NCI-H2081 (cell line): Measurements from ENCODE around the gene KCND3.

ENCODE experiments used
- DNase-seq, 2 experiments: peaks; one replicate each; lab custom pipeline; 2025; lab: John Stamatoyannopoulos, UW

KCND3 gene

DNA sequence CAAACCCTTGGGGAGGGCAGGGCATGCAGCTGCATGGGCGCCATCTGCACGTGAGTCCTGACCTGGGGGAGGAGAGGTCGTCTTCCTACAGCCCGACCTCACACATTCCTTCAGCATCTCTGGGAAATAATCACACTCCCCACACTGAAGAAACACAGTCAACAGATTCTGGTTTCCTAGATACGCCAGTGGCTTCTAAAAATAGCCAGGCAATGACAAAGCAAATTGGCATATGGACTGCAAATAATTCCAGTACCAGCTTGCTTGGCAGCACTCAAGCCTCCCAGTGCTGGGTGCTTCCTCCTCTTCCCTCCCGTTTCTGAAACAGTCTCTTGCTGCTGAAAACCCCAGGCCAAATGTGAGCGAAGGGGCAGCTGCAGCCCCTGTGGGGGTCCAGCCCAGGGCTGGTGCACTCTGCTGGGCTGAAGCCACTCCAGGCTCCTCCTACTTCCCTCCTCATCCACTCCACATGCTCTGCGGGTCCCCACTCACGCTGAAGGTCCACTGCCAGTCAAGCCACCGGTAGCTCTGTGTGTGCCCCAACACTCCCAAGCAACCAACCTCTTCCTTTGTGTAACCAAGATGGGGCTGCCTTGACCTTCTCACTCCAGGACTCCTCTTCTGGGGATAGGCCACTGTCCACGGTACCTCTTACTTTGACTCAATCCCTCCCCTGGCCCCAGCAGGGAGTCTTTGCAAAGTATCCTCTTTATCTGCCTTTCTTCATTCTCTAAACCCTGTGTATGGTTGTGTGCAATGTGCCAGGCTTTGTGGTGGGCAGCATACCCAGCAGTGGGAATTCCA is 69.0 kb downstream of the KCND3 start:
- DNase-seq, result peak in 1 of 2 experiments; percentile 69

GRCh38 chr1:111911776-111912515 is 77.5 kb downstream of the KCND3 start:
- no peak for DNase-seq

DNA sequence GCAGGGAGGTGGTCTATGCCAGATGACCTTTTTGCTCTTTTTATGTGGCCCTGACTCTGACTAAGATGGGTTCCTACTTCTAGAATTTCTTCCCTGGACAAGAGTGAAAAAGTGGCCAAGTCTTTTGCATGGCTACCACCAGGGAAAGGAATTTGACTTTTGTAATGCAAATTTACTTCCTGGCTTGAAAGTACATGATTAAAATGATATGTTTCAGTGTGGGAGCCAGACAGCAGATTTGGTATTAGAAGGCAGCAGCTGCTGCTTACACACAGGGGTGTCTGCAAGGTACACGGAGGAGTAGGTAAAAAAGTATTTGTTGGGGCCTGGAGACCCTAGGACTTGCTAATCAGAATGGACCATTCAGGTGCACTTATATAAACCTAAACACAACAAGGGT is 78.4 kb downstream of the KCND3 start:
- no peak for DNase-seq

DNA sequence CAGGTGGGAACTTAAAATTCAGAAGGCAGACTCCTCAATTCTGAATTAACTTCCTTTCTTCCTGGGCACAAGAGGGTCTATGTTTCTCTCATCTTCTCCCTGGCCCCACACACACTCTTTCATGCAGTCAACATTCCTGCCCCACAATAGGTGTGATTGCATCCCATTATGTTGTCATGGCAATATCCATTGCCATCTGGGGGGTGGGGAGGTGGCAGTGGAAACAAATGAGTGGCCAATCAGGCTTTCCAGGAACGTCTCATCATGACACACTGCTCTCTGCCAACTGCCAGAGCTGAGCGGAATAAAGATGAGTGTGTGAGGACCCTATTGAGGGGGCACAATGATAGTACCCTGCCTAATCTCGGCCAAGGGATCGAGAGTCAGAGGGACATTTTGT is 80.4 kb downstream of the KCND3 start:
- DNase-seq, result no peak

DNA sequence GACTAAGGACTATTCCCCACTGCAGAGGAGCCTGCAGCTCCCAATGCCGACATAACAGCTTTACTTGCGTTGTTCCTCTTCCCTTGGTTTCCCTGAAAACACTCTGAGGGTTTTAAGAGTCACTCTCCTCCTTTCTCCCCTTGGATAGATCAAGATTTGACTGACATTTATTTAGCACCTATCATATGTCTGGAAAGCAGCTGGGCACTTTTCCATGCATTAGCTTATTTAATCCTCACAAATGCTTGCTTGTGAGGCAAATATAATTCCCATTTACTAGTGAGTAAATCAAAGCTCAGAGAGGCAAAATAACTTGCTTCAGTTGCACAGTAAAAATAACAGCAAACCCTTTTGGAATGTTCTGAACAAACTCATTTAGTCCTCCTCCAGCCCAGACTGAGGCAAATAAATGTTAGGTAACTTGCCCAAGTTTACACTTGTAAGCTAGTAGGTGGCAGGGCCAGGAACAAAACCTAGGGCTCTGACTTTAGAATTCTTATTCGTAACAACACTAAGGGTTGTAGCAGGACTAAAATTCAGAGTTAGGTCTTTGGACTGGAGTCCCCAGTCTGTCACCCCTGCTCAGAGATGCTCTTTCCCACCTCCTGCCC is 81.4 kb downstream of the KCND3 start:
- no peak for DNase-seq

DNA sequence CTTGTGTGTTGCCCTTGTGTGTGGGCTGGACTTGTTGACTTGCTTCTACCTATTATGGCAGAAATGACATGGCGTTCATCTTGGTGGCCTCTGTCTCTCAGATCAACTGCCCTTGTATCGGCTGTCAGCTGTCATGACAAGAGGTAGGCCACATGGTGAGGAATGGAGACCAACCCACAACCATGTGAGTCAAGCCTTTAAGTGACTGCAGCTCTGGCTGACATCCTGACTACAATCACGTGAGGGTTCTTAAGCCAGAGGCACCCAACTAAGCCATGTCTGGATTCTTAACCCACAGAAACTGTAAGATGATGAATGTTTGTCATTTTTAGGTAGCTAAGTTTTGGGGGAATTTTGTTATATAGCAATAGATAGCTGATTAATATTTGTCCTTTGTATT is 82.1 kb downstream of the KCND3 start:
- no peak for DNase-seq

- DNase-seq, result no peak
Measured at GRCh38 chr1:111906816-111907215, 82.7 kb downstream of the KCND3 start.

DNA sequence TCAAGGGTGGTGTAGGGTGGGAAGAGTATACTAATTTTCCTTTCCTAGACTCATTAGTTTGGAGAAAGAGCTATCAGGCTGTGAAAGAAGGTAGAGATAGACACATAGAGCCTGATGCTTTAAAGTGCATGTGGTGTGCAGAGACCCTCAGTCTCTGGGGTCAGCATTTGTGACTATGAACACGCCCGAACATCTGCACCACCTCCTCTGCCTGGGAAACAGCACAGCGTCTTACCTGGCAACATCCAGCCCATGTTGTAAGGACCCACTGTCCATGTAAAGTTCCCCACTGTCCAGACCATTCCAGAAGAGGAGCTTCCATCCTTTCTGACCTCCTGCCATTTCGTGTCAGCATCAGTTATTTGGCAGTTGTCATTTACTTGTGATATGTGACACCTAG is 83.4 kb downstream of the KCND3 start:
- DNase-seq, result no peak

DNA sequence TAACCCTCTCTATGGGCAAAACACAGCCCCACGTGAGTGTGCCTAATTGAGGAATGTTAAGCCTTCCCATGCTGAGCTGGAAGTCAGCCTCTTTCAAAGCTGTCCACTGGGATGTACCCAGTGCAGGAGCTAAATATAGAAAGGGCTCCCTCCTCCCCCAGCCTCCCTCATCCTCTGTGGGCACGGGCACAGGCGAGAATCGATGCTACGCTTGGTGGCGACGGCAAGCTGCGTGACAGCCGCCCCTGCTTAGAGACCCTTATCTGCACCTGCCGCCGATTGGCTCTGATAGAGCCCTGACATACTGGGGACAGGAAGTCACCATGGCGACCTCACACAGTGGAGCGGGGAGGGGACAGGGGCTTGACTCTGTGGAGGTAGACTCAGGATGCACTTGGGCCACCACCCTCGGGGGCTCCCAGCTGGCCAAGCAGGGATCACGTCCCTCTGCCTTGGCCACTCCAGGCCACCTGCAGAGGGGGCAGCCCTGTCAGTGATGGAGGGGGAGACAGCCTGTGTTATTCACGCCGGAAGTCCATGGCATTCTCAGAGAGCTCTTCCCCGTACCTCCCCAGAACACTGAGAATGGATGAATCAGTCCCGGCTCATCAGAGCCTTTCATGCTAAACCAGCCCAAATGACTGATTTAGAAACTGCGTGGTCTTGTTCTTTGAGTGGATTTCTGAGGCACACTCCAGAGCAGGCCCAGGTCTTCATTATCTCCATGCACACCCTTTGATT is 84.8 kb downstream of the KCND3 start:
- DNase-seq, result no peak

DNA sequence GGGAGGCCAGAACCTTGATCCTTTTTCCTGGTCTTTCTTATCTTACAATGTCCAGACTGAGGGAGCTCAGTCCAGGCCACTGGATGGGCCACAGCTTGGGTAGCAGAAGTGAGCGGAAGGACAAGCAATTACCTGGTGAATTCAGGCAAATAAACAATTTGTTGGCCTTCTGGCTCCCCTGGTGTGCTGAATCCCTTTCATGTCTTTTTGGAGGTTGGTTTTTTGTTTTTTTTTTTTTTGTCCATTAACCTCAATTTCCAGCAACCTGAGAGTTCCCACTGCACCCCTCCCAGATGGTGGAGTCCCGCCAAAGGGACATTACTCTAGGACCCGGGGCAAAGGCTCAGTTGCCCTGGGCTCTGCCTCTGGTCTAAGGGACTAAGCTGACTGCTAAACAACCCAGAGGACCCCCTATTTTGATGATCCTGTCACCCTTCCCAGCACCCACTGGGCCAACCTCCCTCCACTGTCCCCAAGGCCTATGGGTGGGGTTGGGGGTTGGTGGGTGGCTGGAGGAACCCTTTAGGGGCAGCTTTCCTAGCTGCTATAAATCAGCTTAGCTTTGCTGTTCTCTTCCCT is 85.5 kb downstream of the KCND3 start:
- DNase-seq, result no peak

GRCh38 chr1:111903148-111903870 is 86.2 kb downstream of the KCND3 start:
- DNase-seq, result no peak

DNA sequence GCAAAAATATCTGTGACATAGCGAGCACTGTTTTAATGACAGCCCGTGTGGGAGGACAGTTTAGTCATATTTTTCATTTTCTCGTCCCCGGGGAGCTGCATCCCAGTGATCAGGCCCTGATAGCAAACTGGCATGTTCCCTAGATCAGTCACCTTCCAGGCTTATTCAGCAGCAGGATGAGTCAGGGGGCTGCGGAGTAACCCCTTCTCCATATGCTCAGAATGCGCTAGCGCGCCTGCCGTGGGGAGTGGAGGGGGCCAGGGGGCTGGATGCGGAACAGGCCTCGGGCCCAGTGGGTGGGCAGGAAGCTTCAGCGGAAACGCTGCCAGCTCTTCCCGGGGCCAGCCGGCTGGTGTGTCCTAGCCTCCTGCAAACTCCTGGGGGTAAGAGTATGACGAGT is 94.0 kb downstream of the KCND3 start:
- no peak for DNase-seq

GRCh38 chr1:111895017-111895416 is 94.5 kb downstream of the KCND3 start:
- no peak for DNase-seq

DNA sequence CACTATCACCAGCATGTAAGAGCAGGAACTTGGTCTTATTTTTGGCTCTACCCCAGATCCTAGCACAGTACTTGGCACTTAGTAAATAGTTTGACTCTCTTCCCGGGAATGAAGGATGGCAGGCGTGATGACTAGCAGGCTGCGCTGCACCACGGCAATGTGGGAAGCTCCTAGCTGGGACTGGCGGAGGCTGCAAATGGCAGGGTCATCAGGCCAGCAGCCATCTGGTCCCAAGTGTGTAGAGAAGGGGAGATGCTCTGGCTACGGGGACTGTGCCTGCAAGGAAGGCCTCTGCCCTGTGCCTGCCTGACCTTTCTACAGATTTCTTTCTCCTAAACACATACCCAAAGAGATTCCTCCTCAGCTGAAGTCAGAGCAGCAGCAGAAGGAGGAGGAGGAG is 95.0 kb downstream of the KCND3 start:
- DNase-seq, result no peak

- DNase-seq, result no peak
Measured at GRCh38 chr1:111891566-111891965, 97.9 kb downstream of the KCND3 start.

- no peak for DNase-seq
Measured at GRCh38 chr1:111888740-111889376, 100.6 kb downstream of the KCND3 start.

DNA sequence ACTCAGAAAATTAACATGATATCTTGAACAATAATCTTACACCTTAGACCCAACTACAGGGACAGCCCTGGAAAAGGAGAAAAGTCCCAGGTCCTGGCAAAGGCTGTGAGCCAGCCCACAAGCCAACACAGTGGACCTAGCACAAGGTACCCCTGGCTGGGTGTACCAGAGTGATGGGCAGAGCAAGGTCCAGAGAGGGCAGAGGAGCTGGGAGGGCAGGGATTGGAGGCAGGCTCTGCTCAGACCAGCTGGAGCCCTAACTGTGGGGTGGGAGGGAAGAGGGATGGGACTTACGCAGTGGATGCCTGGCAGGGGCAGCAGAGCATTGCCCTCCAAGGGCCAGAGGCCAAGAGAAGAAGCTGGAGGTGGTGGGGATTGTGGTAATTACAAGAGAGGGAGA is 101.6 kb downstream of the KCND3 start:
- no peak for DNase-seq

DNA sequence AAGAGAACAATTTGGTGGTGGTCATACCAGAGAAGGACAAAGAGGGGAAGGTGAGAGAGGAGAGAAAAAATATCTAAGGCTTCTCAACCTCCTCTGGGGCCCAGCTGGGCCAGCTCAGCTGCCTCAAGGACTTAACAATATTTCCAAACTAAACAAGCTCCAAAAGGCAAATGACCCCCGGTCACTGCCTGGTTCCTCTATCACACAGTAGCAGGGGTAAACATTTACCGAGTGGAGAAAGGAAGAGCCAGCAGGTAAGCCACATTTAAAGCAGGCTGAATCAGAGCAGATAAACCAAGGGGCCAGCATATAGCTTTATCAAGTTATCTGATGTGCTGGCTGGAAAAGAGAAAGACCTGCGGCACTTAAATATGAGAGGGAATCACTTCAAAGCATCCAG is 102.1 kb downstream of the KCND3 start:
- DNase-seq, result no peak

GRCh38 chr1:111886741-111887140 is 102.7 kb downstream of the KCND3 start:
- DNase-seq, result no peak

GRCh38 chr1:111884772-111885443 is 104.6 kb downstream of the KCND3 start:
- DNase-seq, result no peak
